OCI-LY7 (cell line): ENCODE results near the gene GTPBP10.

ENCODE experiments used
- EZH2phosphoT487 ChIP-seq: fragments of 200-600 bp; sonication (generic); IDR thresholded peaks from 2 replicates; pipeline ENCODE4 v1.6.1; 2018; ENCODE audit warnings: low read depth, borderline replicate concordance, mild to moderate bottlenecking, mixed run types, antibody characterized with exemption, low read length, moderate library complexity, mixed read lengths
- TF ChIP-seq, protein P1 (sequence below): fragments of 200-600 bp; sonication (generic); conservative IDR thresholded peaks from 2 replicates; pipeline ENCODE4 v1.5.1; 2014; ENCODE audit warnings: mild to moderate bottlenecking, antibody characterized with exemption, low read length, moderate library complexity, mixed read lengths

DNA sequence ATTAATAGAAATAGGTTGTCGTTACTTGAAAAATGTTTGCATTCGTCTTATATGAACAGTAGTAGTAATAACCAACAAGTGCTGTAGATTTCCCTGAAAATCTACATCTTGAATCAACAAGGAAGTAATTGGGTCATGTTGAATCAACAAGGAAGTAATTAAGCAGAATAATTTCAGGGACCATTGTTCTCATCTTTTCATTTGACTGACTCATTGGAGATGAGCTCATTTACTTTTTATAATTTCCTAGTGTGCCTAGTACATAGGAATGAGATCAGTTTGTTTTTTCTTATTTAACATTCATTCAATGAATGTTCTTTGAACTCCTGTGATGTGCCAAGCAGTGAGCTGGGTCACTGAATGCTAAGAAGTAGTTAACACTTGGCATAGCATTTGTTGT, 65.0 kb downstream of the GTPBP10 start:
- TF ChIP-seq, protein P1, sequence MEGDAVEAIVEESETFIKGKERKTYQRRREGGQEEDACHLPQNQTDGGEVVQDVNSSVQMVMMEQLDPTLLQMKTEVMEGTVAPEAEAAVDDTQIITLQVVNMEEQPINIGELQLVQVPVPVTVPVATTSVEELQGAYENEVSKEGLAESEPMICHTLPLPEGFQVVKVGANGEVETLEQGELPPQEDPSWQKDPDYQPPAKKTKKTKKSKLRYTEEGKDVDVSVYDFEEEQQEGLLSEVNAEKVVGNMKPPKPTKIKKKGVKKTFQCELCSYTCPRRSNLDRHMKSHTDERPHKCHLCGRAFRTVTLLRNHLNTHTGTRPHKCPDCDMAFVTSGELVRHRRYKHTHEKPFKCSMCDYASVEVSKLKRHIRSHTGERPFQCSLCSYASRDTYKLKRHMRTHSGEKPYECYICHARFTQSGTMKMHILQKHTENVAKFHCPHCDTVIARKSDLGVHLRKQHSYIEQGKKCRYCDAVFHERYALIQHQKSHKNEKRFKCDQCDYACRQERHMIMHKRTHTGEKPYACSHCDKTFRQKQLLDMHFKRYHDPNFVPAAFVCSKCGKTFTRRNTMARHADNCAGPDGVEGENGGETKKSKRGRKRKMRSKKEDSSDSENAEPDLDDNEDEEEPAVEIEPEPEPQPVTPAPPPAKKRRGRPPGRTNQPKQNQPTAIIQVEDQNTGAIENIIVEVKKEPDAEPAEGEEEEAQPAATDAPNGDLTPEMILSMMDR, result no peak
- no peak for TF ChIP-seq EZH2phosphoT487
